GM18517 (cell line): ENCODE results near the gene ARSB.
"Not testable (repeated sequence)": the region's sequence is repeated elsewhere in the genome, so short reads cannot be mapped to it uniquely, and the experiment has no call there.

Source experiments
- ATAC-seq: cut with Tn5 transposase; IDR thresholded peaks from one replicate; pipeline ENCODE4 v1.9.1; 2021; ENCODE audit warnings: mild to moderate bottlenecking, moderate library complexity; ENCODE audit not compliant: unreplicated experiment

Gene ARSB

GRCh38 chr5:78758169-78758839 lies 226.8 kb downstream of the ARSB start:
- ATAC-seq: peak; percentile 70

GRCh38 chr5:78757269-78758053 lies 227.6 kb downstream of the ARSB start:
- ATAC-seq: peak; percentile 45

GRCh38 chr5:78756858-78757257 lies 228.3 kb downstream of the ARSB start:
- ATAC-seq: peak; percentile 2

- no peak for ATAC-seq
Observed at GRCh38 chr5:78755822-78756429, 229.2 kb downstream of the ARSB start.

- ATAC-seq: no peak
Observed at GRCh38 chr5:78754655-78755054, 230.5 kb downstream of the ARSB start.

GRCh38 chr5:78753093-78753531 lies 232.0 kb downstream of the ARSB start:
- ATAC-seq: no peak

- no peak for ATAC-seq
Observed at GRCh38 chr5:78751872-78752271, 233.2 kb downstream of the ARSB start.

- no peak for ATAC-seq
Observed at GRCh38 chr5:78750281-78750680, 234.8 kb downstream of the ARSB start.

- ATAC-seq: no peak
Observed at GRCh38 chr5:78747705-78748359, 237.3 kb downstream of the ARSB start.

GRCh38 chr5:78747055-78747454 lies 238.1 kb downstream of the ARSB start:
- ATAC-seq: no peak

- ATAC-seq: no peak
Observed at GRCh38 chr5:78746021-78746770, 238.9 kb downstream of the ARSB start.

GRCh38 chr5:78744951-78745534 lies 240.1 kb downstream of the ARSB start:
- ATAC-seq: no peak

GRCh38 chr5:78741019-78741418 lies 244.1 kb downstream of the ARSB start:
- no peak for ATAC-seq

GRCh38 chr5:78738693-78739300 lies 246.3 kb downstream of the ARSB start:
- ATAC-seq: no peak

GRCh38 chr5:78738104-78738503 lies 247.0 kb downstream of the ARSB start:
- no peak for ATAC-seq

GRCh38 chr5:78735834-78736463 lies 249.2 kb downstream of the ARSB start:
- ATAC-seq: no peak

- ATAC-seq: no peak
Observed at GRCh38 chr5:78734950-78735349, 250.2 kb downstream of the ARSB start.

- peak; percentile 9 for ATAC-seq
Observed at GRCh38 chr5:78734094-78734845, 250.8 kb downstream of the ARSB start.

- not testable (repeated sequence) for ATAC-seq
Observed at GRCh38 chr5:78732721-78733120, 252.4 kb downstream of the ARSB start.
